ENCODE data around the gene PFKP. TPM values are rescaled to one million over a fixed set of nuclear protein-coding genes. Genes with fewer than 3 reads are reported as not detected.

Gene PFKP
- total RNA-seq, 2 donors from 2014 or later = 58.0 to 82.3 TPM

DNA sequence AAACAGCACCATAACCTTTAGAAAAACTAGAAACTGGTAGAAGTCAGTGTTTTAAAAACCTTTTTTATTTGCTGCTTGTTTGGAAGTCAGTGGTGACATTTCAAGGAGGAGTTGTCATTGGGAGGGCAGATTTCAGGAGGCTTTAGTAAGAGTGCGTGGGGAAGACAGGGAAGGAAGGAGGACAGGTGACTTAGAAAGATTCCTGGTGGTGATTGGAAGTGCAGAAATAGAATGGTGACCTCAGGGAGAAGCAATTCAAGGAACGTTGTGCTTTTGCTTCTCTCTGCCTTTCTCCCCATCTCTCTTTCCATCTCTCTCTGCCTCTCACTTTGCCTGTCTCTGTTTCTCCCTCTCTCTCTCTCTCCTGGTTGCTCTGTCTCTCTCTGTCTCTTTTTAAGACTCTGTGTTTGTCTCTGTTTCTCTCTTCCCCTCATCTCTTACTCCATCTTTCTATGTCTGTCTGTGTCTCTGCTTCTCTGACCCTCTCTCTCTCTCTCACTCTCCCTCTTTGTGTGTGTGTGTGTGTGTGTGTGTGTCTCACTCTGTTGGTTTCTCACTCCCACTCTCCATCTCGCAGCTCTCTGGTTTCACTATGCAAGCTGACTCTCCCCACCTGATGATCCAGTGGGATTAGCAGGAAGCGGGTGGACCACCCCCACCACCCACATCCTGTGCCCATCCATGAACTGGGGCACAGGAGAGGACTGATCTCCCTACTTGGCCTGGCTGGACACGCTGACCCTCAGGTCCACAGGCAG is 10.9 kb upstream of the PFKP start:
- Mint-ChIP-seq H3K36me3 (ENCODE audit: low read depth) (no peaks in the 10 kb centered on the region), H3K27ac (no peak overlapping the region), H3K27me3 (ENCODE audit: insufficient read depth) (peaks cover 18% of the 10 kb centered on the region), H3K9me3 (peaks cover 3% of the 10 kb centered on the region), H3K4me3 (no peak overlapping the region), H3K4me1 (peaks cover 24% of the 10 kb centered on the region)
- Histone ChIP-seq H3K36me3 (ENCODE audit: control insufficient read depth, insufficient read depth, low read length) (no peaks in the 10 kb centered on the region), H3K27ac (ENCODE audit: low read depth, low read length) (no peak overlapping the region), H3K4me1 (ENCODE audit: control insufficient read depth, insufficient read depth, low read length) (no peaks in the 10 kb centered on the region), H3K9ac (ENCODE audit: extremely low read depth, low read length, poor library complexity, severe bottlenecking) (no peak overlapping the region), H3K4me3 (ENCODE audit: low read length) (no peak overlapping the region), H3K9me3 (ENCODE audit: control insufficient read depth, low read length) (no peaks in the 10 kb centered on the region), H3K27me3 (ENCODE audit: control insufficient read depth, insufficient read depth, low read length, poor library complexity, severe bottlenecking) (no peaks in the 10 kb centered on the region)
- peak; percentile 31 for DNase-seq
- 71 to 84% methylated on average over 2 to 5 of the region's 5 CpGs for WGBS, 2 experiments (ENCODE audit: insufficient coverage in 1 of 2, insufficient read length in 1 of 2)
- TF ChIP-seq, protein P1, sequence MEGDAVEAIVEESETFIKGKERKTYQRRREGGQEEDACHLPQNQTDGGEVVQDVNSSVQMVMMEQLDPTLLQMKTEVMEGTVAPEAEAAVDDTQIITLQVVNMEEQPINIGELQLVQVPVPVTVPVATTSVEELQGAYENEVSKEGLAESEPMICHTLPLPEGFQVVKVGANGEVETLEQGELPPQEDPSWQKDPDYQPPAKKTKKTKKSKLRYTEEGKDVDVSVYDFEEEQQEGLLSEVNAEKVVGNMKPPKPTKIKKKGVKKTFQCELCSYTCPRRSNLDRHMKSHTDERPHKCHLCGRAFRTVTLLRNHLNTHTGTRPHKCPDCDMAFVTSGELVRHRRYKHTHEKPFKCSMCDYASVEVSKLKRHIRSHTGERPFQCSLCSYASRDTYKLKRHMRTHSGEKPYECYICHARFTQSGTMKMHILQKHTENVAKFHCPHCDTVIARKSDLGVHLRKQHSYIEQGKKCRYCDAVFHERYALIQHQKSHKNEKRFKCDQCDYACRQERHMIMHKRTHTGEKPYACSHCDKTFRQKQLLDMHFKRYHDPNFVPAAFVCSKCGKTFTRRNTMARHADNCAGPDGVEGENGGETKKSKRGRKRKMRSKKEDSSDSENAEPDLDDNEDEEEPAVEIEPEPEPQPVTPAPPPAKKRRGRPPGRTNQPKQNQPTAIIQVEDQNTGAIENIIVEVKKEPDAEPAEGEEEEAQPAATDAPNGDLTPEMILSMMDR (conservative IDR thresholded peaks at IDR 0.05) = no peak

DNA sequence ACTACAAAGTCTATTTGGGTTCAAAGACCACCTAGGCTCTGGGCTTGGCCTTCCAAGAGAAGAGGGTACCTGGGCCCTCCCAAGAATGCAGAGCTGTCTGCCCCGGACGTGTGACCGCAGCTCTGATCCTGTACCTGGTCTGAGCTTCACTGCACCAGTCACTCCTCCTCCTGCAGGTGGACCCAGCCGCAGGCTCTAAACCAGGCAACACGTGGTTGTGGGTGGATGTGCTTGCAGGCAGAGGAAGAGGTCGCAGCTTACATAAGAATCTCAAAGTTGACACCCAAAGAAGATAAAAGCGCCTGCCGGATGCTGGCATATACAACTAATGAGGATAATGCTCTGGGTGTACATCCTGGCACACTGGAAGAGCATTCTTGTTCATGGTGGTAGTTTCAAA is 9.4 kb upstream of the PFKP start:
- Histone ChIP-seq H3K9me3 (ENCODE audit: control insufficient read depth, low read length) (no peaks in the 10 kb centered on the region), H3K4me3 (ENCODE audit: low read length) (no peak overlapping the region), H3K36me3 (ENCODE audit: control insufficient read depth, insufficient read depth, low read length) (no peaks in the 10 kb centered on the region), H3K27ac (ENCODE audit: low read depth, low read length) (no peak overlapping the region), H3K4me1 (ENCODE audit: control insufficient read depth, insufficient read depth, low read length) (no peaks in the 10 kb centered on the region), H3K27me3 (ENCODE audit: control insufficient read depth, insufficient read depth, low read length, poor library complexity, severe bottlenecking) (no peaks in the 10 kb centered on the region), H3K9ac (ENCODE audit: extremely low read depth, low read length, poor library complexity, severe bottlenecking) (no peak overlapping the region)
- H3K27ac Mint-ChIP-seq = no peak overlapping the region
- H3K27me3 Mint-ChIP-seq (ENCODE audit: insufficient read depth) = peaks cover 18% of the 10 kb centered on the region
- H3K4me3 Mint-ChIP-seq = no peak overlapping the region
- 90 to 94% methylated on average over 8 of the region's 8 CpGs for WGBS, 2 experiments (ENCODE audit: insufficient coverage in 1 of 2, insufficient read length in 1 of 2)
- peaks cover 3% of the 10 kb centered on the region for H3K9me3 Mint-ChIP-seq
- H3K36me3 Mint-ChIP-seq (ENCODE audit: low read depth) = no peaks in the 10 kb centered on the region
- no peak for DNase-seq
- peaks cover 23% of the 10 kb centered on the region for H3K4me1 Mint-ChIP-seq
- TF ChIP-seq, protein P1 (conservative IDR thresholded peaks at IDR 0.05) = peak; percentile 11

DNA sequence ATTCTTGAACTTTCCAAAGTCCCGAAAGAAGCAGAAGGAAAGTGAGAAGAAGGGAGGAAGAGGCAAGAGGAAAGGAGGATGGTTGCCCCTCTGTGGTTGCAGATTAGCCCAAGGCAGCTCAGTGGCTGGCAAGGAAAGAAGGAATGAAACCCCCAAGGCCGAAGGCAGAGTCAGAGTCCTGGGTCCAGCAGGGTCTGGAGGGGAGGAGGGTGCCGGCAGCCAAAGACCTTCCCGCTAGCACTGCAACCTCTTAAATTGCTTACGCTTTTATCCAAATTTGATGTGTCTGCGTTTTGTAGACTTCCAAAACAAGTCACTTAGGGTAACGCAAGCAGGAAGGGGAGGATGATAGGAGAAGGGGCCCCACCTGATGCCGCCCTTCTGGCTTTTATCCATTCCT is 7.4 kb upstream of the PFKP start:
- DNase-seq = no peak
- no peak overlapping the region for H3K4me3 Mint-ChIP-seq

More for the DNA sequence above, 7.4 kb upstream of the PFKP start:
- no peak overlapping the region for H3K27ac Mint-ChIP-seq
- Histone ChIP-seq H3K27me3 (ENCODE audit: control insufficient read depth, insufficient read depth, low read length, poor library complexity, severe bottlenecking) (peaks cover 13% of the 10 kb centered on the region), H3K27ac (ENCODE audit: low read depth, low read length) (no peak overlapping the region), H3K9me3 (ENCODE audit: control insufficient read depth, low read length) (no peaks in the 10 kb centered on the region), H3K4me1 (ENCODE audit: control insufficient read depth, insufficient read depth, low read length) (no peaks in the 10 kb centered on the region), H3K4me3 (ENCODE audit: low read length) (no peak overlapping the region), H3K9ac (ENCODE audit: extremely low read depth, low read length, poor library complexity, severe bottlenecking) (no peak overlapping the region), H3K36me3 (ENCODE audit: control insufficient read depth, insufficient read depth, low read length) (no peaks in the 10 kb centered on the region)
- no peaks in the 10 kb centered on the region for H3K36me3 Mint-ChIP-seq (ENCODE audit: low read depth)
- 90 to 91% methylated on average over 4 to 7 of the region's 8 CpGs for WGBS, 2 experiments (ENCODE audit: insufficient coverage in 1 of 2, insufficient read length in 1 of 2)
- TF ChIP-seq, protein P1 (conservative IDR thresholded peaks at IDR 0.05) = no peak
- no peaks in the 10 kb centered on the region for H3K9me3 Mint-ChIP-seq
- peaks cover 20% of the 10 kb centered on the region for H3K27me3 Mint-ChIP-seq (ENCODE audit: insufficient read depth)
- H3K4me1 Mint-ChIP-seq = peaks cover 13% of the 10 kb centered on the region
